WTC11 (cell line): ENCODE results near the gene RPL14. TPM values are rescaled to one million over a fixed set of nuclear protein-coding genes. Genes with fewer than 3 reads are reported as not detected.

Source experiments
- ATAC-seq: fragments of 200-7000 bp; cut with Tn5 transposase; 2 replicates; pipeline ENCODE4 v1.10.0; 2021; ENCODE audit warnings: mild to moderate bottlenecking, moderate library complexity
- CTCF ChIA-PET: fragments of 300-600 bp; sonication (Branson Sonifier 250); formaldehyde crosslinking; loops from one replicate; lab custom pipeline; 2021; ENCODE audit warnings: antibody characterized with exemption; lab: Charles Lee
- POLR2A ChIA-PET: fragments of 350-600 bp; sonication (Branson Sonifier 250); formaldehyde crosslinking; loops from one replicate; lab custom pipeline; 2021; ENCODE audit warnings: antibody characterized with exemption; lab: Charles Lee
- DNase-seq: peaks from one replicate; pipeline ENCODE4 v3.0.0; 2021; ENCODE audit warnings: low spot score
- H3K27ac Mint-ChIP-seq: 2 replicates; pipeline ENCODE4 v1.8.0; 2021; ENCODE audit warnings: mixed read lengths
- H3K27me3 Mint-ChIP-seq: 2 replicates; pipeline ENCODE4 v1.8.0; 2021; ENCODE audit warnings: low read depth, mild to moderate bottlenecking, moderate library complexity, mixed read lengths
- H3K36me3 Mint-ChIP-seq: 2 replicates; pipeline ENCODE4 v1.8.0; 2021; ENCODE audit warnings: mixed read lengths
- H3K4me1 Mint-ChIP-seq: 2 replicates; pipeline ENCODE4 v1.8.0; 2022; ENCODE audit warnings: mixed read lengths
- H3K4me3 Mint-ChIP-seq: 2 replicates; pipeline ENCODE4 v1.8.0; 2021; ENCODE audit warnings: mild to moderate bottlenecking, moderate library complexity, mixed read lengths
- H3K9me3 Mint-ChIP-seq: 2 replicates; pipeline ENCODE4 v1.8.0; 2021; ENCODE audit warnings: mixed read lengths
- ATF2 ChIP-seq: sonication (generic); formaldehyde crosslinking; IDR thresholded peaks from 2 replicates; pipeline ENCODE4 v1.8.1; 2022; ENCODE audit warnings: low read depth, missing genetic modification reagents, borderline replicate concordance
- CREM ChIP-seq: sonication (generic); formaldehyde crosslinking; IDR thresholded peaks from 2 replicates; pipeline ENCODE4 v1.8.1; 2022; ENCODE audit warnings: mild to moderate bottlenecking, missing genetic modification reagents, moderate library complexity
- ELF4 ChIP-seq: sonication (generic); formaldehyde crosslinking; IDR thresholded peaks from 2 replicates; pipeline ENCODE4 v1.8.1; 2022; ENCODE audit warnings: low read depth, mild to moderate bottlenecking, moderate library complexity, missing genetic modification reagents
- EMX1 ChIP-seq: fragments of 250-450 bp; sonication (Bioruptor Pico); IDR thresholded peaks from 2 replicates; pipeline ENCODE4 v1.8.0; 2021; ENCODE audit warnings: mild to moderate bottlenecking
- FOXP1 ChIP-seq: sonication (generic); formaldehyde crosslinking; IDR thresholded peaks from 2 replicates; pipeline ENCODE4 v1.8.0; 2022; ENCODE audit warnings: missing genetic modification reagents, mild to moderate bottlenecking, moderate library complexity, borderline replicate concordance
- GABPB1 ChIP-seq: sonication (generic); formaldehyde crosslinking; IDR thresholded peaks from 2 replicates; pipeline ENCODE4 v1.8.1; 2023; ENCODE audit warnings: mild to moderate bottlenecking, missing genetic modification reagents
- IRF2 ChIP-seq: sonication (generic); formaldehyde crosslinking; IDR thresholded peaks from 2 replicates; pipeline ENCODE4 v1.8.0; 2022; ENCODE audit warnings: low read depth, missing genetic modification reagents, borderline replicate concordance
- NFATC4 ChIP-seq: fragments of 250-450 bp; sonication (Bioruptor Pico); IDR thresholded peaks from 2 replicates; pipeline ENCODE4 v1.9.0; 2021; ENCODE audit warnings: mild to moderate bottlenecking
- NFE2L1 ChIP-seq: sonication (generic); formaldehyde crosslinking; IDR thresholded peaks from 2 replicates; pipeline ENCODE4 v1.8.1; 2023; ENCODE audit warnings: missing genetic modification reagents
- NR3C1 ChIP-seq: sonication (generic); formaldehyde crosslinking; conservative IDR thresholded peaks from 2 replicates; pipeline ENCODE4 v1.8.1; 2023; ENCODE audit warnings: low read depth, mild to moderate bottlenecking, missing genetic modification reagents
- RORB ChIP-seq: fragments of 250-450 bp; sonication (Bioruptor Pico); IDR thresholded peaks from 2 replicates; pipeline ENCODE4 v1.9.0; 2021; ENCODE audit warnings: mild to moderate bottlenecking
- TCF7 ChIP-seq: sonication (generic); formaldehyde crosslinking; IDR thresholded peaks from 2 replicates; pipeline ENCODE4 v1.8.0; 2022; ENCODE audit warnings: mild to moderate bottlenecking, low read depth, missing genetic modification reagents, moderate library complexity
- USF1 ChIP-seq: sonication (generic); formaldehyde crosslinking; IDR thresholded peaks from 2 replicates; pipeline ENCODE4 v1.8.0; 2022; ENCODE audit warnings: mild to moderate bottlenecking, missing genetic modification reagents
- ZNF138 ChIP-seq: sonication (generic); formaldehyde crosslinking; conservative IDR thresholded peaks from 2 replicates; pipeline ENCODE4 v1.8.1; 2022; ENCODE audit warnings: mild to moderate bottlenecking, moderate library complexity, missing genetic modification reagents
- ZNF232 ChIP-seq: sonication (generic); formaldehyde crosslinking; IDR thresholded peaks from 2 replicates; pipeline ENCODE4 v1.8.0; 2022; ENCODE audit warnings: mild to moderate bottlenecking, missing genetic modification reagents
- total RNA-seq: library from RNA; stranded (reverse); gene quantifications from 3 replicates; pipeline ENCODE4 v1.2.3, GENCODE V29; 2021
- TF ChIP-seq, protein P1 (sequence below): fragments of 250-450 bp; sonication (Bioruptor Pico); IDR thresholded peaks from 2 replicates; pipeline ENCODE4 v2.1.2; 2022; ENCODE audit warnings: mild to moderate bottlenecking, moderate library complexity
- TF ChIP-seq, protein P2 (sequence below): sonication (generic); formaldehyde crosslinking; IDR thresholded peaks from 2 replicates; pipeline ENCODE4 v1.8.0; 2022; ENCODE audit warnings: mild to moderate bottlenecking, missing genetic modification reagents
- TF ChIP-seq, protein P3 (sequence below): fragments of 250-450 bp; sonication (Bioruptor Pico); IDR thresholded peaks from 2 replicates; pipeline ENCODE4 v1.9.0; 2021; ENCODE audit warnings: mild to moderate bottlenecking
- TF ChIP-seq, protein P4 (sequence below): sonication (generic); formaldehyde crosslinking; IDR thresholded peaks from 2 replicates; pipeline ENCODE4 v1.8.1; 2022; ENCODE audit warnings: mild to moderate bottlenecking, missing genetic modification reagents, moderate library complexity, borderline replicate concordance
- TF ChIP-seq, protein P5 (sequence below): sonication (generic); formaldehyde crosslinking; IDR thresholded peaks from 2 replicates; pipeline ENCODE4 v1.8.0; 2023; ENCODE audit warnings: missing genetic modification reagents, mild to moderate bottlenecking, borderline replicate concordance
- TF ChIP-seq, protein P6 (sequence below): fragments of 250-450 bp; sonication (Bioruptor Pico); IDR thresholded peaks from 2 replicates; pipeline ENCODE4 v1.9.0; 2021; ENCODE audit warnings: mild to moderate bottlenecking

RPL14 gene
- total RNA-seq, 1 experiment from 2014 or later = 2,816 TPM

DNA sequence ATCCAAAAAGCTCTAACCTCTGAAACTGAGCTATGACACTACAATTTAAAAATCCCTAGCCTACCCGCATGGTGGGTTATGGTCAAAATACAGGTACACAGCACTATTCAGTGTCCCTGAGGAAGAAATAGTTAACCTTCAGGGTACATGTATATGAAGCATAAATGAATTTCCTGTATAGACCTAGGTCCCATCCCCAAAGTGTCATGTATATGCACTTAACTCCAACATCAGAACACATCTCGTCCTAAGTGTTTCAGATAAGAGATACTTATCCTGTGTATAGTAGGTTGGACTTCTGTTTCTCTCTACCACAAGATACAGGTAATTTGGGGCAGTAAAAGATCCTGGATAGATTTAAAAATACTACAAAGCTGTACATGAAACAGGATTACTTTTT is 6.4 kb downstream of the RPL14 start (continued):
- TF ChIP-seq USF1 (no peak), FOXP1 (CRISPR knock-in tag) (no peak), RORB (CRISPR knock-in tag) (no peak), ATF2 (CRISPR knock-in tag) (no peak), TCF7 (no peak), CREM (CRISPR knock-in tag) (no peak), NFE2L1 (CRISPR knock-in tag) (no peak), EMX1 (CRISPR knock-in tag) (no peak), IRF2 (CRISPR knock-in tag) (no peak)
- TF ChIP-seq, protein P1, sequence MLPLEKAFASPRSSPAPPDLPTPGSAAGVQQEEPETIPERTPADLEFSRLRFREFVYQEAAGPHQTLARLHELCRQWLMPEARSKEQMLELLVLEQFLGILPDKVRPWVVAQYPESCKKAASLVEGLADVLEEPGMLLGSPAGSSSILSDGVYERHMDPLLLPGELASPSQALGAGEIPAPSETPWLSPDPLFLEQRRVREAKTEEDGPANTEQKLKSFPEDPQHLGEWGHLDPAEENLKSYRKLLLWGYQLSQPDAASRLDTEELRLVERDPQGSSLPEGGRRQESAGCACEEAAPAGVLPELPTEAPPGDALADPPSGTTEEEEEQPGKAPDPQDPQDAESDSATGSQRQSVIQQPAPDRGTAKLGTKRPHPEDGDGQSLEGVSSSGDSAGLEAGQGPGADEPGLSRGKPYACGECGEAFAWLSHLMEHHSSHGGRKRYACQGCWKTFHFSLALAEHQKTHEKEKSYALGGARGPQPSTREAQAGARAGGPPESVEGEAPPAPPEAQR (CRISPR knock-in tag) = no peak
- TF ChIP-seq, protein P2, sequence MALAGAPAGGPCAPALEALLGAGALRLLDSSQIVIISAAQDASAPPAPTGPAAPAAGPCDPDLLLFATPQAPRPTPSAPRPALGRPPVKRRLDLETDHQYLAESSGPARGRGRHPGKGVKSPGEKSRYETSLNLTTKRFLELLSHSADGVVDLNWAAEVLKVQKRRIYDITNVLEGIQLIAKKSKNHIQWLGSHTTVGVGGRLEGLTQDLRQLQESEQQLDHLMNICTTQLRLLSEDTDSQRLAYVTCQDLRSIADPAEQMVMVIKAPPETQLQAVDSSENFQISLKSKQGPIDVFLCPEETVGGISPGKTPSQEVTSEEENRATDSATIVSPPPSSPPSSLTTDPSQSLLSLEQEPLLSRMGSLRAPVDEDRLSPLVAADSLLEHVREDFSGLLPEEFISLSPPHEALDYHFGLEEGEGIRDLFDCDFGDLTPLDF (CRISPR knock-in tag) = no peak
- TF ChIP-seq, protein P3, sequence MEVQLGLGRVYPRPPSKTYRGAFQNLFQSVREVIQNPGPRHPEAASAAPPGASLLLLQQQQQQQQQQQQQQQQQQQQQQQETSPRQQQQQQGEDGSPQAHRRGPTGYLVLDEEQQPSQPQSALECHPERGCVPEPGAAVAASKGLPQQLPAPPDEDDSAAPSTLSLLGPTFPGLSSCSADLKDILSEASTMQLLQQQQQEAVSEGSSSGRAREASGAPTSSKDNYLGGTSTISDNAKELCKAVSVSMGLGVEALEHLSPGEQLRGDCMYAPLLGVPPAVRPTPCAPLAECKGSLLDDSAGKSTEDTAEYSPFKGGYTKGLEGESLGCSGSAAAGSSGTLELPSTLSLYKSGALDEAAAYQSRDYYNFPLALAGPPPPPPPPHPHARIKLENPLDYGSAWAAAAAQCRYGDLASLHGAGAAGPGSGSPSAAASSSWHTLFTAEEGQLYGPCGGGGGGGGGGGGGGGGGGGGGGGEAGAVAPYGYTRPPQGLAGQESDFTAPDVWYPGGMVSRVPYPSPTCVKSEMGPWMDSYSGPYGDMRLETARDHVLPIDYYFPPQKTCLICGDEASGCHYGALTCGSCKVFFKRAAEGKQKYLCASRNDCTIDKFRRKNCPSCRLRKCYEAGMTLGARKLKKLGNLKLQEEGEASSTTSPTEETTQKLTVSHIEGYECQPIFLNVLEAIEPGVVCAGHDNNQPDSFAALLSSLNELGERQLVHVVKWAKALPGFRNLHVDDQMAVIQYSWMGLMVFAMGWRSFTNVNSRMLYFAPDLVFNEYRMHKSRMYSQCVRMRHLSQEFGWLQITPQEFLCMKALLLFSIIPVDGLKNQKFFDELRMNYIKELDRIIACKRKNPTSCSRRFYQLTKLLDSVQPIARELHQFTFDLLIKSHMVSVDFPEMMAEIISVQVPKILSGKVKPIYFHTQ (CRISPR knock-in tag) = no peak
- TF ChIP-seq, protein P4, sequence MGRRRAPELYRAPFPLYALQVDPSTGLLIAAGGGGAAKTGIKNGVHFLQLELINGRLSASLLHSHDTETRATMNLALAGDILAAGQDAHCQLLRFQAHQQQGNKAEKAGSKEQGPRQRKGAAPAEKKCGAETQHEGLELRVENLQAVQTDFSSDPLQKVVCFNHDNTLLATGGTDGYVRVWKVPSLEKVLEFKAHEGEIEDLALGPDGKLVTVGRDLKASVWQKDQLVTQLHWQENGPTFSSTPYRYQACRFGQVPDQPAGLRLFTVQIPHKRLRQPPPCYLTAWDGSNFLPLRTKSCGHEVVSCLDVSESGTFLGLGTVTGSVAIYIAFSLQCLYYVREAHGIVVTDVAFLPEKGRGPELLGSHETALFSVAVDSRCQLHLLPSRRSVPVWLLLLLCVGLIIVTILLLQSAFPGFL (CRISPR knock-in tag) = no peak

DNA sequence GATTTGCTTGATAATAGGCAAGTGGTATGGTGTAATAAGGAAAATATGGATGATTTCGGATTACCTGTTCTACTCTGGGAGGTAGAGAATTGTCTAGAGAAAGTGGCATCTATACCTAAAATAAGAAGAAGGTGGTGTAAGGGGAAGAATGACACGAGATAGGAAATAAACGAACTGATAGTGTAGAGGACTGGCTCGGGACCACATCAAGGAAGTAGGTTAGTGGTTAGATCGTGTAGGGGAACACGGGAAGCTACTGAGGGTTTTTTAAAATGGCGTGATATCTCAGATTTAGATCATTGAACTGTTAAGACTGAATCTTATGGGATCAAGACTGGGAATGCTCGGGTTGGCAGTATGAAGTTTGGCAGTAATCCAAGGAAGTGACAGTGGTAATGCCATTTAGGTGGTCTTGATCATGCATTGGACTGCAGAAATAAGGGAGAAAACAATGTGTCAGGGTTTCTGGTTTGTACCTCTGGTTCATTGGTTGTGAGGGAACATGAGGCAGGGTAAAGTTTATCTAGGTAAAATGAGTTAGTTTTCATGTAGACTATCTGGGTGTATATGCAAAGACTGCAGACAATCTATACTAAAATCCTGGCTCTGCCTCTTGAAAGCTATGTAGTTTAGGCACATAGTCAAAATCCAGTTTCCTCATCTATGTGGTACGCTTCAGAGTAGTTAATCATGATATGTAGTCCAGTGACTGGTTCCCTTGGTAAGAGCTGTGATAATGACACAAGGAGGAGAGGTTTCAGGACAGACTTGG is 7.4 kb downstream of the RPL14 start:
- ChIA-PET CTCF (no interaction called here), POLR2A (interaction anchor here (0.5 kb wide), 2 partner anchors 154 to 1819 kb away, joined by 3 to 5 read pairs; no protein-coding TSS in a partner anchor)
- Mint-ChIP-seq H3K9me3 (no peaks in the 10 kb centered on the region), H3K27ac (peak overlapping the region; percentile 90), H3K4me1 (peaks cover 10% of the 10 kb centered on the region), H3K4me3 (no peak overlapping the region), H3K36me3 (peaks cover 40% of the 10 kb centered on the region), H3K27me3 (no peaks in the 10 kb centered on the region)
- ATAC-seq (peak; percentile 41; the same call in 1 of the 2 replicates), DNase-seq (no peak)
- TF ChIP-seq, protein P5, sequence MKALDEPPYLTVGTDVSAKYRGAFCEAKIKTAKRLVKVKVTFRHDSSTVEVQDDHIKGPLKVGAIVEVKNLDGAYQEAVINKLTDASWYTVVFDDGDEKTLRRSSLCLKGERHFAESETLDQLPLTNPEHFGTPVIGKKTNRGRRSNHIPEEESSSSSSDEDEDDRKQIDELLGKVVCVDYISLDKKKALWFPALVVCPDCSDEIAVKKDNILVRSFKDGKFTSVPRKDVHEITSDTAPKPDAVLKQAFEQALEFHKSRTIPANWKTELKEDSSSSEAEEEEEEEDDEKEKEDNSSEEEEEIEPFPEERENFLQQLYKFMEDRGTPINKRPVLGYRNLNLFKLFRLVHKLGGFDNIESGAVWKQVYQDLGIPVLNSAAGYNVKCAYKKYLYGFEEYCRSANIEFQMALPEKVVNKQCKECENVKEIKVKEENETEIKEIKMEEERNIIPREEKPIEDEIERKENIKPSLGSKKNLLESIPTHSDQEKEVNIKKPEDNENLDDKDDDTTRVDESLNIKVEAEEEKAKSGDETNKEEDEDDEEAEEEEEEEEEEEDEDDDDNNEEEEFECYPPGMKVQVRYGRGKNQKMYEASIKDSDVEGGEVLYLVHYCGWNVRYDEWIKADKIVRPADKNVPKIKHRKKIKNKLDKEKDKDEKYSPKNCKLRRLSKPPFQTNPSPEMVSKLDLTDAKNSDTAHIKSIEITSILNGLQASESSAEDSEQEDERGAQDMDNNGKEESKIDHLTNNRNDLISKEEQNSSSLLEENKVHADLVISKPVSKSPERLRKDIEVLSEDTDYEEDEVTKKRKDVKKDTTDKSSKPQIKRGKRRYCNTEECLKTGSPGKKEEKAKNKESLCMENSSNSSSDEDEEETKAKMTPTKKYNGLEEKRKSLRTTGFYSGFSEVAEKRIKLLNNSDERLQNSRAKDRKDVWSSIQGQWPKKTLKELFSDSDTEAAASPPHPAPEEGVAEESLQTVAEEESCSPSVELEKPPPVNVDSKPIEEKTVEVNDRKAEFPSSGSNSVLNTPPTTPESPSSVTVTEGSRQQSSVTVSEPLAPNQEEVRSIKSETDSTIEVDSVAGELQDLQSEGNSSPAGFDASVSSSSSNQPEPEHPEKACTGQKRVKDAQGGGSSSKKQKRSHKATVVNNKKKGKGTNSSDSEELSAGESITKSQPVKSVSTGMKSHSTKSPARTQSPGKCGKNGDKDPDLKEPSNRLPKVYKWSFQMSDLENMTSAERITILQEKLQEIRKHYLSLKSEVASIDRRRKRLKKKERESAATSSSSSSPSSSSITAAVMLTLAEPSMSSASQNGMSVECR (CRISPR knock-in tag) = no peak
- TF ChIP-seq NFATC4 (CRISPR knock-in tag) (peak; percentile 61; the same call in 1 of the 2 replicates), ZNF232 (CRISPR knock-in tag) (no peak), ZNF138 (CRISPR knock-in tag) (no peak), NR3C1 (CRISPR knock-in tag) (no peak), IRF2 (CRISPR knock-in tag) (no peak), ELF4 (CRISPR knock-in tag) (no peak), GABPB1 (CRISPR knock-in tag) (no peak)
- TF ChIP-seq, protein P6, sequence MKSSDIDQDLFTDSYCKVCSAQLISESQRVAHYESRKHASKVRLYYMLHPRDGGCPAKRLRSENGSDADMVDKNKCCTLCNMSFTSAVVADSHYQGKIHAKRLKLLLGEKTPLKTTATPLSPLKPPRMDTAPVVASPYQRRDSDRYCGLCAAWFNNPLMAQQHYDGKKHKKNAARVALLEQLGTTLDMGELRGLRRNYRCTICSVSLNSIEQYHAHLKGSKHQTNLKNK (CRISPR knock-in tag) = no peak
